ENCODE results near the gene BCL7C. TPM values are rescaled to one million over a fixed set of nuclear protein-coding genes. Genes with fewer than 3 reads are reported as not detected.

Gene BCL7C
- polyA plus RNA-seq, 1 donor from 2014 or later, result 39.2 TPM

DNA sequence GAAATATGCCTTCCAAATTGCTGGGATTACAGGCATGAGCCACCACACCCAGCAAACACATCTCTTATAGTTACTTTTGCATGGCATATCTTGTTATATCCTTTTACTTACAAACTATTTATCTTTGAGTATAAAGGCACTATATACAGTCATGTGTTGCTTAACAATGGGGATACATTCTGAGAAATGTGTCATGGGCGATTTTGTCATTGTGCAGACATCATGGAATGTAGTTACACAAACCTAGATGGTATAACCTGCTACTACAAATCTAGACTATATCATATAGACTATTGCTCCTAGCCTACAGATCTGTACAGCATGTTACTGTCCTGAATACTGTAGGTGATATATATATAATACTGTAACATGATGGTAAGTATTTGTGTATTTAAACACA, 43.6 kb downstream of the BCL7C start:
- no peaks in the 10 kb centered on the region for H4K20me1 ChIP-seq (ENCODE audit: insufficient read depth)
- H3F3A ChIP-seq (ENCODE audit: insufficient read depth, low read length, poor library complexity, severe bottlenecking), result no peaks in the 10 kb centered on the region
- no peak overlapping the region for H3K27ac ChIP-seq (ENCODE audit: low read length)
- no peaks in the 10 kb centered on the region for H3K79me2 ChIP-seq (replicated peaks; ENCODE audit: insufficient read depth, low read length)
- H2AFZ ChIP-seq (ENCODE audit: low read depth, low read length), result no peak overlapping the region
- H3K9me3 ChIP-seq (ENCODE audit: low read length), result no peaks in the 10 kb centered on the region
- no peaks in the 10 kb centered on the region for H3K36me3 ChIP-seq (ENCODE audit: insufficient read depth, low read length)
- H3K4me3 ChIP-seq (ENCODE audit: low read length), result no peak overlapping the region
- no peaks in the 10 kb centered on the region for H3K9me2 ChIP-seq (ENCODE audit: insufficient read depth, low read length)
- H3K9ac ChIP-seq (ENCODE audit: low read length), result no peak overlapping the region
- H3K4me2 ChIP-seq (ENCODE audit: low read length), result no peak overlapping the region
- no peak for TF ChIP-seq RAD21 (conservative IDR thresholded peaks at IDR 0.05)
- TF ChIP-seq, protein P1, sequence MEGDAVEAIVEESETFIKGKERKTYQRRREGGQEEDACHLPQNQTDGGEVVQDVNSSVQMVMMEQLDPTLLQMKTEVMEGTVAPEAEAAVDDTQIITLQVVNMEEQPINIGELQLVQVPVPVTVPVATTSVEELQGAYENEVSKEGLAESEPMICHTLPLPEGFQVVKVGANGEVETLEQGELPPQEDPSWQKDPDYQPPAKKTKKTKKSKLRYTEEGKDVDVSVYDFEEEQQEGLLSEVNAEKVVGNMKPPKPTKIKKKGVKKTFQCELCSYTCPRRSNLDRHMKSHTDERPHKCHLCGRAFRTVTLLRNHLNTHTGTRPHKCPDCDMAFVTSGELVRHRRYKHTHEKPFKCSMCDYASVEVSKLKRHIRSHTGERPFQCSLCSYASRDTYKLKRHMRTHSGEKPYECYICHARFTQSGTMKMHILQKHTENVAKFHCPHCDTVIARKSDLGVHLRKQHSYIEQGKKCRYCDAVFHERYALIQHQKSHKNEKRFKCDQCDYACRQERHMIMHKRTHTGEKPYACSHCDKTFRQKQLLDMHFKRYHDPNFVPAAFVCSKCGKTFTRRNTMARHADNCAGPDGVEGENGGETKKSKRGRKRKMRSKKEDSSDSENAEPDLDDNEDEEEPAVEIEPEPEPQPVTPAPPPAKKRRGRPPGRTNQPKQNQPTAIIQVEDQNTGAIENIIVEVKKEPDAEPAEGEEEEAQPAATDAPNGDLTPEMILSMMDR (IDR thresholded peaks at IDR 0.05; ENCODE audit: poor library complexity, severe bottlenecking), result no peak
- H3K27me3 ChIP-seq (ENCODE audit: insufficient read depth, low read depth, low read length), result no peaks in the 10 kb centered on the region

DNA sequence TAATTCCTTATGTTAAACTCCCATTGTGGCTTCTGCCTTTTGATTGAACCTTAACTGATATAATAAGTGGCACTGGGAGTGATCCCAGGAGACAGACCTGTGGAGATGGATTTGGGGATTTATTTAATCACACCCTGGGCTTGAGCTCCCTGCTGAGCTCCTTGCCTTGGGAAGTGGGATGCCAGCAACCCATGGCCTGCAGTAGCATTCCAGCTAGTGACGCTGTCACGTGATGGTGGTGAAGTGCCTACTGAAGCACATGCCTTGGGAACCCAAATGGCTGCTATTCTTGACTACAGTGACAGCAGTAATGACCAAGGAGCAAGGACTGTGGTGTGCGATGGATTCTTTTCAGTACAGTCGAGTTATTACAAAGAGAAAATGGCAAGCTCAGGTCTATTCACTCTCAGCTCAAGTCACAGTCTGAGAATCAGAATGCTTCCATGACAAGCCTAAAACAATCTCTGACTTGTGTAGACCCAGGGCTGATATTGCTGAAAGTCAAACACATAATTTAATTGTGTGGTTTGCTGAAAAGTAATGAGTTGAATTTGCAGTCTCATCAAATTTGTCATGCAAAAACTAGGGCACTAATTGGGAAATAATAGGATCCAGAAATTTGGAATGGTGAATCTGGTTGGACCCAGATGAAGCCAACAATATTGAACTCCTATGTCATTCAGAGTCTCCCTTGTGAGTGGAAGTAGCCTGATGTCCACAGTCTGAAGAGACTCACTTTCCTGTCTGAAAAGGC, 47.1 kb downstream of the BCL7C start:
- TF ChIP-seq, protein P2, sequence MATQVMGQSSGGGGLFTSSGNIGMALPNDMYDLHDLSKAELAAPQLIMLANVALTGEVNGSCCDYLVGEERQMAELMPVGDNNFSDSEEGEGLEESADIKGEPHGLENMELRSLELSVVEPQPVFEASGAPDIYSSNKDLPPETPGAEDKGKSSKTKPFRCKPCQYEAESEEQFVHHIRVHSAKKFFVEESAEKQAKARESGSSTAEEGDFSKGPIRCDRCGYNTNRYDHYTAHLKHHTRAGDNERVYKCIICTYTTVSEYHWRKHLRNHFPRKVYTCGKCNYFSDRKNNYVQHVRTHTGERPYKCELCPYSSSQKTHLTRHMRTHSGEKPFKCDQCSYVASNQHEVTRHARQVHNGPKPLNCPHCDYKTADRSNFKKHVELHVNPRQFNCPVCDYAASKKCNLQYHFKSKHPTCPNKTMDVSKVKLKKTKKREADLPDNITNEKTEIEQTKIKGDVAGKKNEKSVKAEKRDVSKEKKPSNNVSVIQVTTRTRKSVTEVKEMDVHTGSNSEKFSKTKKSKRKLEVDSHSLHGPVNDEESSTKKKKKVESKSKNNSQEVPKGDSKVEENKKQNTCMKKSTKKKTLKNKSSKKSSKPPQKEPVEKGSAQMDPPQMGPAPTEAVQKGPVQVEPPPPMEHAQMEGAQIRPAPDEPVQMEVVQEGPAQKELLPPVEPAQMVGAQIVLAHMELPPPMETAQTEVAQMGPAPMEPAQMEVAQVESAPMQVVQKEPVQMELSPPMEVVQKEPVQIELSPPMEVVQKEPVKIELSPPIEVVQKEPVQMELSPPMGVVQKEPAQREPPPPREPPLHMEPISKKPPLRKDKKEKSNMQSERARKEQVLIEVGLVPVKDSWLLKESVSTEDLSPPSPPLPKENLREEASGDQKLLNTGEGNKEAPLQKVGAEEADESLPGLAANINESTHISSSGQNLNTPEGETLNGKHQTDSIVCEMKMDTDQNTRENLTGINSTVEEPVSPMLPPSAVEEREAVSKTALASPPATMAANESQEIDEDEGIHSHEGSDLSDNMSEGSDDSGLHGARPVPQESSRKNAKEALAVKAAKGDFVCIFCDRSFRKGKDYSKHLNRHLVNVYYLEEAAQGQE (IDR thresholded peaks at IDR 0.05; ENCODE audit: borderline replicate concordance), result no peak
- TF ChIP-seq EP300 (conservative IDR thresholded peaks at IDR 0.05; ENCODE audit: poor library complexity, severe bottlenecking) (no peak), POLR2AphosphoS5 (IDR thresholded peaks at IDR 0.05) (no peak), TAF1 (IDR thresholded peaks at IDR 0.05; ENCODE audit: low read depth) (no peak), EZH2 (IDR thresholded peaks at IDR 0.05; ENCODE audit: borderline replicate concordance, insufficient read depth, low read length, poor library complexity, severe bottlenecking) (no peak), SMC3 (conservative IDR thresholded peaks at IDR 0.05; ENCODE audit: poor library complexity) (no peak), RAD21 (conservative IDR thresholded peaks at IDR 0.05) (no peak), MXI1 (conservative IDR thresholded peaks at IDR 0.05; ENCODE audit: poor library complexity, severe bottlenecking) (no peak)
- TF ChIP-seq, protein P1 (IDR thresholded peaks at IDR 0.05; ENCODE audit: poor library complexity, severe bottlenecking), result no peak
- no peak overlapping the region for H3K4me3 ChIP-seq (ENCODE audit: low read length)
- H3K9me2 ChIP-seq (ENCODE audit: insufficient read depth, low read length), result no peaks in the 10 kb centered on the region
- no peak overlapping the region for H3K4me2 ChIP-seq (ENCODE audit: low read length)
- H3F3A ChIP-seq (ENCODE audit: insufficient read depth, low read length, poor library complexity, severe bottlenecking), result no peaks in the 10 kb centered on the region
- no peaks in the 10 kb centered on the region for H3K36me3 ChIP-seq (ENCODE audit: insufficient read depth, low read length)
- H3K79me2 ChIP-seq (replicated peaks; ENCODE audit: insufficient read depth, low read length), result no peaks in the 10 kb centered on the region
- no peak overlapping the region for H2AFZ ChIP-seq (ENCODE audit: low read depth, low read length)
- H3K27ac ChIP-seq (ENCODE audit: low read length), result no peak overlapping the region
- H3K9ac ChIP-seq (ENCODE audit: low read length), result no peak overlapping the region
- no peaks in the 10 kb centered on the region for H3K27me3 ChIP-seq (ENCODE audit: insufficient read depth, low read depth, low read length)
- H3K9me3 ChIP-seq (ENCODE audit: low read length), result no peaks in the 10 kb centered on the region
- H4K20me1 ChIP-seq (ENCODE audit: insufficient read depth), result no peaks in the 10 kb centered on the region

All from neural cell (in vitro differentiated cells).